Ishikawa (cell line): ENCODE data around the gene GOLGA6L2.

Experiments used
- CEBPB ChIP-seq: IDR thresholded peaks from 2 replicates; pipeline ENCODE4 v1.6.1; 2012
- EP300 ChIP-seq: IDR thresholded peaks from 2 replicates; pipeline ENCODE4 v1.6.1; 2012; ENCODE audit warnings: borderline replicate concordance
- FOXM1 ChIP-seq: IDR thresholded peaks from 2 replicates; pipeline ENCODE4 v1.6.1; 2012; ENCODE audit warnings: low read depth, borderline replicate concordance
- MAX ChIP-seq: IDR thresholded peaks from 2 replicates; pipeline ENCODE4 v1.6.1; 2012
- RAD21 ChIP-seq: IDR thresholded peaks from 2 replicates; pipeline ENCODE4 v1.6.1; 2012; ENCODE audit warnings: low read depth
- TAF1 ChIP-seq: IDR thresholded peaks from 2 replicates; pipeline ENCODE4 v1.6.1; 2012; ENCODE audit warnings: low read depth, mild to moderate bottlenecking
- TCF12 ChIP-seq: IDR thresholded peaks from 2 replicates; pipeline ENCODE4 v1.6.1; 2012; ENCODE audit warnings: low read depth
- TEAD4 ChIP-seq: IDR thresholded peaks from 2 replicates; pipeline ENCODE4 v1.6.1; 2012
- YY1 ChIP-seq: IDR thresholded peaks from 2 replicates; pipeline ENCODE4 v1.6.1; 2012; ENCODE audit warnings: low read depth
- TF ChIP-seq, protein P1 (sequence below): IDR thresholded peaks from 2 replicates; pipeline ENCODE4 v1.6.1; 2012; ENCODE audit warnings: low read depth, mild to moderate bottlenecking

DNA sequence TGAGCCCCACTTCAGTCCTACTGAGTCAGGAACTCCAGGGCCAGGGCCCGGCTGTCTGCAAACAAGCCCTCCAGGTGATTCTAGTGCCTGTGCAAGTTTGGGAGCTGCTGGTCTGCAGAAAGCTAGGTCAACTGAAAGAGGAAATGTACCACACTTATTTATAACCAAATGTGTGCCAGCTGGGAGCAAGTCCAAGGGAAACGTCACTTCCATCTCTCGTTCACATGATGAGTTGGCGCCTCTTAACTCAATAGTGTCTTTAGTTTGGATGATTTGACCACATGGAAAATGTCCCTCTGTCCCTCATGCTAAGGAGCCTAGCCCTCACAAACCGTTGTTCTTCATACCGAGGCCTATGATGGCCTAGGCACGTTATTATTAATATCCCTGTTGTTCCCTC lies 49.3 kb downstream of the GOLGA6L2 start:
- TF ChIP-seq YY1: no peak
- no peak for TF ChIP-seq EP300
- TF ChIP-seq RAD21: no peak
- no peak for TF ChIP-seq TAF1
- TF ChIP-seq MAX: no peak
- no peak for TF ChIP-seq TEAD4
- no peak for TF ChIP-seq CEBPB
- TF ChIP-seq, protein P1, sequence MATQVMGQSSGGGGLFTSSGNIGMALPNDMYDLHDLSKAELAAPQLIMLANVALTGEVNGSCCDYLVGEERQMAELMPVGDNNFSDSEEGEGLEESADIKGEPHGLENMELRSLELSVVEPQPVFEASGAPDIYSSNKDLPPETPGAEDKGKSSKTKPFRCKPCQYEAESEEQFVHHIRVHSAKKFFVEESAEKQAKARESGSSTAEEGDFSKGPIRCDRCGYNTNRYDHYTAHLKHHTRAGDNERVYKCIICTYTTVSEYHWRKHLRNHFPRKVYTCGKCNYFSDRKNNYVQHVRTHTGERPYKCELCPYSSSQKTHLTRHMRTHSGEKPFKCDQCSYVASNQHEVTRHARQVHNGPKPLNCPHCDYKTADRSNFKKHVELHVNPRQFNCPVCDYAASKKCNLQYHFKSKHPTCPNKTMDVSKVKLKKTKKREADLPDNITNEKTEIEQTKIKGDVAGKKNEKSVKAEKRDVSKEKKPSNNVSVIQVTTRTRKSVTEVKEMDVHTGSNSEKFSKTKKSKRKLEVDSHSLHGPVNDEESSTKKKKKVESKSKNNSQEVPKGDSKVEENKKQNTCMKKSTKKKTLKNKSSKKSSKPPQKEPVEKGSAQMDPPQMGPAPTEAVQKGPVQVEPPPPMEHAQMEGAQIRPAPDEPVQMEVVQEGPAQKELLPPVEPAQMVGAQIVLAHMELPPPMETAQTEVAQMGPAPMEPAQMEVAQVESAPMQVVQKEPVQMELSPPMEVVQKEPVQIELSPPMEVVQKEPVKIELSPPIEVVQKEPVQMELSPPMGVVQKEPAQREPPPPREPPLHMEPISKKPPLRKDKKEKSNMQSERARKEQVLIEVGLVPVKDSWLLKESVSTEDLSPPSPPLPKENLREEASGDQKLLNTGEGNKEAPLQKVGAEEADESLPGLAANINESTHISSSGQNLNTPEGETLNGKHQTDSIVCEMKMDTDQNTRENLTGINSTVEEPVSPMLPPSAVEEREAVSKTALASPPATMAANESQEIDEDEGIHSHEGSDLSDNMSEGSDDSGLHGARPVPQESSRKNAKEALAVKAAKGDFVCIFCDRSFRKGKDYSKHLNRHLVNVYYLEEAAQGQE: no peak
- TF ChIP-seq TCF12: no peak
- TF ChIP-seq FOXM1: no peak
